PC-9 (cell line): ENCODE data around the gene TMEM234. TPM values are rescaled to one million over a fixed set of nuclear protein-coding genes. Genes with fewer than 3 reads are reported as not detected.

Experiments used
- BruUV-seq: library from RNA; stranded (reverse); fragments of 400-500 nt; replicated peaks from 2 replicates; lab custom pipeline; 2021; lab: Mats Ljungman, UMichigan
- CTCF ChIA-PET: fragments of 300-600 bp; sonication (Branson Sonifier 250); formaldehyde crosslinking; loops from one replicate; lab custom pipeline; 2022; ENCODE audit warnings: antibody characterized with exemption; lab: Charles Lee
- POLR2A ChIA-PET: fragments of 300-600 bp; sonication (Branson Sonifier 250); formaldehyde crosslinking; loops from one replicate; lab custom pipeline; 2022; ENCODE audit warnings: antibody characterized with exemption; ENCODE audit not compliant: unreplicated experiment; lab: Charles Lee
- DNase-seq, 2 experiments: peaks; one replicate each; pipeline versions ENCODE4 v3.0.0 to v3.0.0-alpha.2; 2015 to 2022; ENCODE audit warnings: mixed read lengths in 1 of 2
- H2AFZ ChIP-seq: fragments of 200-600 bp; sonication (generic); 2 replicates; pipeline ENCODE4 v1.8.1; 2017; ENCODE audit warnings: antibody characterized with exemption
- H3F3A ChIP-seq: fragments of 200-600 bp; sonication (generic); 2 replicates; pipeline ENCODE4 v1.8.1; 2017; ENCODE audit warnings: antibody characterized with exemption, mild to moderate bottlenecking, low read depth; ENCODE audit not compliant: insufficient read depth
- H3K27ac ChIP-seq: fragments of 200-600 bp; sonication (generic); 2 replicates; pipeline ENCODE4 v1.6.1; 2016; ENCODE audit warnings: mixed run types
- H3K27me3 ChIP-seq: fragments of 200-600 bp; sonication (generic); 2 replicates; pipeline ENCODE4 v1.6.1; 2016; ENCODE audit warnings: low read depth, mixed run types; ENCODE audit not compliant: insufficient read depth
- H3K36me3 ChIP-seq: fragments of 200-600 bp; sonication (generic); 2 replicates; pipeline ENCODE4 v1.6.1; 2016; ENCODE audit warnings: low read depth, mixed run types
- H3K4me1 ChIP-seq: fragments of 200-600 bp; sonication (generic); replicated peaks from 2 replicates; pipeline ENCODE4 v1.6.1; 2016; ENCODE audit warnings: mixed run types; ENCODE audit not compliant: insufficient read depth
- H3K4me2 ChIP-seq: fragments of 200-600 bp; sonication (generic); 2 replicates; pipeline ENCODE4 v1.6.1; 2017; ENCODE audit warnings: mixed run types
- H3K4me3 ChIP-seq: fragments of 200-600 bp; sonication (generic); 2 replicates; pipeline ENCODE4 v1.6.1; 2016; ENCODE audit warnings: mixed run types
- H3K79me2 ChIP-seq: fragments of 200-600 bp; sonication (generic); 2 replicates; pipeline ENCODE4 v1.6.1; 2017; ENCODE audit warnings: low read depth, mixed run types
- H3K9me2 ChIP-seq: fragments of 200-600 bp; sonication (generic); 2 replicates; pipeline ENCODE4 v1.8.1; 2017; ENCODE audit warnings: mild to moderate bottlenecking; ENCODE audit not compliant: insufficient read depth
- H3K9me3 ChIP-seq: fragments of 200-600 bp; sonication (generic); 2 replicates; pipeline ENCODE4 v1.8.1; 2016; ENCODE audit warnings: low read depth; ENCODE audit not compliant: insufficient read depth
- H4K20me1 ChIP-seq: fragments of 200-600 bp; sonication (generic); 2 replicates; pipeline ENCODE4 v1.8.1; 2017; ENCODE audit not compliant: insufficient read depth
- EZH2 ChIP-seq: fragments of 200-600 bp; sonication (generic); IDR thresholded peaks from 2 replicates; pipeline ENCODE4 v1.8.0; 2017; ENCODE audit warnings: antibody characterized with exemption, low read depth
- intact Hi-C: fragments of 100-400 bp; cut with micrococcal nuclease; formaldehyde crosslinking; loops from one replicate; pipeline ENCODE4 v1.10.0; 2022; ENCODE audit not compliant: unreplicated experiment
- total RNA-seq: library from RNA; stranded (reverse); gene quantifications from 2 replicates; pipeline ENCODE4 v1.2.3, GENCODE V29; 2021
- TF ChIP-seq, protein P1 (sequence below): fragments of 200-600 bp; sonication (generic); conservative IDR thresholded peaks from 2 replicates; pipeline ENCODE4 v1.6.1; 2017; ENCODE audit warnings: mixed run types, antibody characterized with exemption, mild to moderate bottlenecking, moderate library complexity

Gene TMEM234
- total RNA-seq, 1 experiment from 2014 or later: 14.1 TPM

DNA sequence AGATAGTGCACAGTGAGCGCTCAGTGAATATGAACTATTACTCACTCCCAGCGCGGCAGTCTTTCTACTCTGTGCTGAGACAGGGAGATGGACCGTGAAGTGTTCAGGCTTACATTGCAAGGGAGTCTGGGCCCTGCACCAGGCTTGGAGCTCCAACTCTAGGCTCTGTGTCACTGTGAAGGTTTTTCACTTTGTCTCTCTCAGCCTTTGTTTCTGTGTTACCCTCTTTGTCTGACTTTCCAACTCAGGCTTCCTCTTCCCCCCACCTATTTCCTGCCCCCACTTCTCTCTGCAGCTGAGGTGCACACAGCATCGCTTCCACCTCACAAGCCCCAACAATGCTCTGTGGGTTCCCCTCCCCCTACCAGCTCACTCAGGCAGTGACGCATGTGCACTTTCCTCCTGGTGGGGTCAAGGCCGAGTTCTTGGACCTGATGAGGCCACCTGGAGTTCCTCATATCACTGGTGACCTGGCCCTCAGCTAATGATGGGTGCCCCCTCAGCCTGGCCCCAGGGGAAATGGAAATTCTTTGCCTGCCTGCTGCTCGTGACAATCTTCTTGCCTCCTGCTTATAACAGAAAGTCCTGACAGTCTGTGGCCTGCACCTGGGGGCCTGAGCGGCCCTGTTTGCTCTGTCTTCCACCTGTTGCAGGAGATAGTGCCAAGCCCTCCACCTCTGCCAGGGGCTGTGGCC is 27.8 kb upstream of the TMEM234 start:
- Histone ChIP-seq H3K36me3 (no peaks in the 10 kb centered on the region), H3K27ac (no peak overlapping the region), H4K20me1 (no peaks in the 10 kb centered on the region), H3K4me1 (no peaks in the 10 kb centered on the region), H3K9me2 (no peaks in the 10 kb centered on the region), H3F3A (no peaks in the 10 kb centered on the region), H2AFZ (no peak overlapping the region), H3K27me3 (no peaks in the 10 kb centered on the region), H3K9me3 (no peaks in the 10 kb centered on the region), H3K4me3 (no peak overlapping the region), H3K4me2 (no peak overlapping the region), H3K79me2 (no peaks in the 10 kb centered on the region)
- no peak for TF ChIP-seq EZH2
- TF ChIP-seq, protein P1, sequence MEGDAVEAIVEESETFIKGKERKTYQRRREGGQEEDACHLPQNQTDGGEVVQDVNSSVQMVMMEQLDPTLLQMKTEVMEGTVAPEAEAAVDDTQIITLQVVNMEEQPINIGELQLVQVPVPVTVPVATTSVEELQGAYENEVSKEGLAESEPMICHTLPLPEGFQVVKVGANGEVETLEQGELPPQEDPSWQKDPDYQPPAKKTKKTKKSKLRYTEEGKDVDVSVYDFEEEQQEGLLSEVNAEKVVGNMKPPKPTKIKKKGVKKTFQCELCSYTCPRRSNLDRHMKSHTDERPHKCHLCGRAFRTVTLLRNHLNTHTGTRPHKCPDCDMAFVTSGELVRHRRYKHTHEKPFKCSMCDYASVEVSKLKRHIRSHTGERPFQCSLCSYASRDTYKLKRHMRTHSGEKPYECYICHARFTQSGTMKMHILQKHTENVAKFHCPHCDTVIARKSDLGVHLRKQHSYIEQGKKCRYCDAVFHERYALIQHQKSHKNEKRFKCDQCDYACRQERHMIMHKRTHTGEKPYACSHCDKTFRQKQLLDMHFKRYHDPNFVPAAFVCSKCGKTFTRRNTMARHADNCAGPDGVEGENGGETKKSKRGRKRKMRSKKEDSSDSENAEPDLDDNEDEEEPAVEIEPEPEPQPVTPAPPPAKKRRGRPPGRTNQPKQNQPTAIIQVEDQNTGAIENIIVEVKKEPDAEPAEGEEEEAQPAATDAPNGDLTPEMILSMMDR: no peak
- ChIA-PET CTCF (interaction anchor here (0.5 kb wide), 1 partner anchor 9 kb away, joined by 9 read pairs; no protein-coding TSS in a partner anchor), POLR2A (interaction anchor here (0.5 kb wide), 1 partner anchor 512 kb away, joined by 3 read pairs; no protein-coding TSS in a partner anchor)
- BruUV-seq: no TSS peak
- intact Hi-C loops: no loop called here
- no peak for DNase-seq

- TF ChIP-seq, protein P1: peak; percentile 81
- no peak for TF ChIP-seq EZH2
- ChIA-PET POLR2A (interaction anchor here (0.6 to 0.7 kb wide), 2 partner anchors 77 to 83 kb away, joined by 3 to 6 read pairs; no protein-coding TSS in a partner anchor), CTCF (interaction anchor here (0.6 kb wide), 3 partner anchors 10 to 405 kb away, joined by 3 to 13 read pairs (median 6); no protein-coding TSS in a partner anchor)
- Histone ChIP-seq H3K4me1 (no peaks in the 10 kb centered on the region), H3K4me3 (no peak overlapping the region), H3K79me2 (no peaks in the 10 kb centered on the region), H4K20me1 (no peaks in the 10 kb centered on the region), H3K4me2 (no peak overlapping the region), H3K9me2 (no peaks in the 10 kb centered on the region), H3K27me3 (no peaks in the 10 kb centered on the region), H3K36me3 (no peaks in the 10 kb centered on the region), H3F3A (0 out of 2 replicates have a peak, but pooled peaks cover 4% of the 10 kb centered on the region), H3K27ac (no peak overlapping the region), H3K9me3 (no peaks in the 10 kb centered on the region), H2AFZ (no peak overlapping the region)
- no TSS peak for BruUV-seq
- intact Hi-C loops: no loop called here
- DNase-seq: peak in 1 of 2 experiments; percentile 55
Measured at GRCh38 chr1:32247983-32248889, 26.1 kb upstream of the TMEM234 start.

GRCh38 chr1:32247452-32247851 is 25.3 kb upstream of the TMEM234 start:
- Histone ChIP-seq H4K20me1 (no peaks in the 10 kb centered on the region), H3K4me3 (no peak overlapping the region), H3K4me2 (no peak overlapping the region), H3K27me3 (no peaks in the 10 kb centered on the region), H3K36me3 (no peaks in the 10 kb centered on the region), H2AFZ (no peak overlapping the region), H3K27ac (no peak overlapping the region), H3K9me3 (no peaks in the 10 kb centered on the region), H3K9me2 (no peaks in the 10 kb centered on the region), H3K79me2 (no peaks in the 10 kb centered on the region), H3K4me1 (no peaks in the 10 kb centered on the region), H3F3A (peaks cover 4% of the 10 kb centered on the region; the same call in 1 of the 2 replicates)
- no peak for TF ChIP-seq EZH2
- TF ChIP-seq, protein P1: no peak
- POLR2A ChIA-PET: interaction anchor here (0.6 kb wide), 1 partner anchor 84 kb away, joined by 6 read pairs; no protein-coding TSS in a partner anchor
- BruUV-seq: no TSS peak
- CTCF ChIA-PET: no interaction called here
- intact Hi-C loops: no loop called here
- no peak for DNase-seq
